Mesenchymal stem cell (in vitro differentiated cells and primary cell): ENCODE measurements around the gene LIN54.

Experiments
- DNase-seq: peaks from one replicate; pipeline ENCODE4 v3.0.0-alpha.2; 2013
- H2AFZ ChIP-seq: one replicate; pipeline ENCODE4 v1.6.1; 2013; ENCODE audit warnings: low read depth, mild to moderate bottlenecking, control low read depth, inconsistent platforms, low read length, moderate library complexity
- H2AK5ac ChIP-seq: 2 replicates; pipeline ENCODE4 v1.6.1; 2013; ENCODE audit warnings: low read length, moderate library complexity, mild to moderate bottlenecking, inconsistent platforms; ENCODE audit not compliant: severe bottlenecking
- H2BK120ac ChIP-seq: one replicate; pipeline ENCODE4 v1.6.1; 2013; ENCODE audit warnings: low read depth, mild to moderate bottlenecking, inconsistent platforms, low read length, moderate library complexity
- H2BK12ac ChIP-seq, 2 experiments: one replicate each; pipeline ENCODE4 v1.6.1; 2013; ENCODE audit warnings: inconsistent platforms in 2 of 2, low read length in 2 of 2, mild to moderate bottlenecking in 2 of 2, moderate library complexity in 2 of 2, control low read depth in 1 of 2
- H2BK15ac ChIP-seq: one replicate; pipeline ENCODE4 v1.6.1; 2013; ENCODE audit warnings: mild to moderate bottlenecking, low read depth, inconsistent platforms; ENCODE audit not compliant: poor library complexity, severe bottlenecking
- H2BK5ac ChIP-seq: 2 replicates; pipeline ENCODE4 v1.6.1; 2013; ENCODE audit warnings: low read depth, mild to moderate bottlenecking, low read length, control low read depth, inconsistent platforms; ENCODE audit not compliant: poor library complexity, severe bottlenecking
- H3K14ac ChIP-seq, 2 experiments: one replicate each; pipeline ENCODE4 v1.6.1; 2013; ENCODE audit warnings: inconsistent platforms in 2 of 2, low read length in 2 of 2, control low read depth in 1 of 2, mild to moderate bottlenecking in 1 of 2, moderate library complexity in 1 of 2
- H3K18ac ChIP-seq, 2 experiments: one replicate each; pipeline ENCODE4 v1.6.1; 2013; ENCODE audit warnings: inconsistent platforms in 2 of 2, low read length in 2 of 2, control low read depth in 1 of 2, low read depth in 1 of 2, mild to moderate bottlenecking in 1 of 2
- H3K23ac ChIP-seq, 2 experiments: one replicate each; pipeline ENCODE4 v1.6.1; 2013; ENCODE audit warnings: inconsistent platforms in 2 of 2, low read length in 2 of 2, mild to moderate bottlenecking in 2 of 2, moderate library complexity in 2 of 2, control low read depth in 1 of 2
- H3K27ac ChIP-seq: 2 replicates; pipeline ENCODE4 v1.5.1; 2013; ENCODE audit warnings: mild to moderate bottlenecking, moderate library complexity, low read length, control low read depth, inconsistent platforms; ENCODE audit not compliant: poor library complexity, severe bottlenecking
- H3K27me3 ChIP-seq, 2 experiments: 2 replicates each; pipeline versions ENCODE4 v1.6.1 to v1.7.0; 2013; ENCODE audit warnings: low read length in 2 of 2, mild to moderate bottlenecking in 2 of 2, moderate library complexity in 2 of 2, control low read depth in 1 of 2, inconsistent platforms in 1 of 2; ENCODE audit not compliant: control insufficient read depth in 1 of 2, insufficient read depth in 1 of 2
- H3K36me3 ChIP-seq, 2 experiments: 2 replicates each; pipeline versions ENCODE4 v1.6.1 to v1.7.0; 2013; ENCODE audit warnings: low read length in 2 of 2, control low read depth in 1 of 2, inconsistent platforms in 1 of 2, low read depth in 1 of 2, mild to moderate bottlenecking in 1 of 2; ENCODE audit not compliant: insufficient read depth in 2 of 2, control insufficient read depth in 1 of 2
- H3K4ac ChIP-seq, 2 experiments: one replicate each; pipeline ENCODE4 v1.6.1; 2013; ENCODE audit warnings: inconsistent platforms in 2 of 2, low read length in 2 of 2, mild to moderate bottlenecking in 2 of 2, moderate library complexity in 2 of 2, control low read depth in 1 of 2, low read depth in 1 of 2
- H3K4me1 ChIP-seq: 2 replicates; pipeline ENCODE4 v1.6.1; 2013; ENCODE audit warnings: low read depth, low read length, control low read depth; ENCODE audit not compliant: control insufficient read depth, insufficient read depth
- H3K4me2 ChIP-seq: 2 replicates; pipeline ENCODE4 v1.6.1; 2013; ENCODE audit warnings: low read length, mild to moderate bottlenecking, inconsistent platforms; ENCODE audit not compliant: poor library complexity, severe bottlenecking
- H3K4me3 ChIP-seq, 2 experiments: 2 replicates each; pipeline versions ENCODE4 v1.5.1 to v1.7.0; 2013; ENCODE audit warnings: low read length in 2 of 2, mild to moderate bottlenecking in 2 of 2, control low read depth in 1 of 2, low read depth in 1 of 2; ENCODE audit not compliant: insufficient read depth in 1 of 2
- H3K79me1 ChIP-seq: replicated peaks from 2 replicates; pipeline ENCODE4 v1.6.1; 2013; ENCODE audit warnings: mild to moderate bottlenecking, control low read depth, low read length, inconsistent platforms; ENCODE audit not compliant: poor library complexity, severe bottlenecking
- H3K9ac ChIP-seq: 2 replicates; pipeline ENCODE4 v1.7.0; 2013; ENCODE audit warnings: mild to moderate bottlenecking, low read length, moderate library complexity
- H3K9me3 ChIP-seq: 2 replicates; pipeline ENCODE4 v1.7.0; 2013; ENCODE audit warnings: mild to moderate bottlenecking, low read length; ENCODE audit not compliant: control insufficient read depth
- H4K8ac ChIP-seq: one replicate; pipeline ENCODE4 v1.6.1; 2013; ENCODE audit warnings: inconsistent platforms, mild to moderate bottlenecking, low read length, moderate library complexity
- H4K91ac ChIP-seq: one replicate; pipeline ENCODE4 v1.6.1; 2013; ENCODE audit warnings: mild to moderate bottlenecking, low read length, inconsistent platforms
- WGBS: methylation state at CpG from one replicate; pipeline ENCODE4 v1.1.7; 2013; ENCODE audit warnings: mixed read lengths; 5-methylcytosine and 5-hydroxymethylcytosine counted together

Gene LIN54

DNA sequence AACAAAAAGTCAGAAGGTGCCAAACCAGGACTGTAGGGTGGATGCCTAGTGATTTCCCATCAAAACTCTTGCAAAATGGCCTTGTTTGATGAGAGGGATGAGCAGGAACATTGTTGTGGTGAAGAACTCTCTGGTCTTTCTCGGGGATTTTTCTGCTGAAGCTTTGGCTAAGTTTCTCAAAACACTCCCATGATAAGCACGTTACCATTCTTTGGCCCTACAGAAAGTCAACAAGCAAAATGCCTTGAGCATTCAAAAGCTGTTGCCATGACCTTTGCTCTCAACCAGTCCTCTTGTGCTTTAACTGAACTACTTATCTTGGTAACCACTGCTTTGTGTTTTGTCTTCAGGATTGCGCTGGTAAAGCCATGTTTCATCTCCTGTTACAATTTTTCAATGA is 116.7 kb downstream of the LIN54 start:
- H3K27ac ChIP-seq, result no peak overlapping the region
- no peak overlapping the region for H2BK15ac ChIP-seq
- H2AK5ac ChIP-seq, result no peak overlapping the region
- DNase-seq, result no peak
- H2BK120ac ChIP-seq, result no peak overlapping the region
- H3K18ac ChIP-seq, result no peak overlapping the region
- no peaks in the 10 kb centered on the region for H3K4me1 ChIP-seq
- H3K4ac ChIP-seq, result no peak overlapping the region
- H3K36me3 ChIP-seq, result peaks cover 6 to 43% of the 10 kb centered on the region in 2 experiments
- H3K9ac ChIP-seq, result no peak overlapping the region
- no peak overlapping the region for H2BK12ac ChIP-seq
- no peak overlapping the region for H3K23ac ChIP-seq
- H4K91ac ChIP-seq, result no peak overlapping the region
- H2BK5ac ChIP-seq, result no peak overlapping the region
- no peaks in the 10 kb centered on the region for H3K27me3 ChIP-seq
- H3K14ac ChIP-seq, result no peak overlapping the region
- WGBS, result 92% methylated on average over 3 of the region's 3 CpGs
- no peak overlapping the region for H4K8ac ChIP-seq
- H2AFZ ChIP-seq, result no peak overlapping the region
- peaks cover 5% of the 10 kb centered on the region for H3K79me1 ChIP-seq
- no peaks in the 10 kb centered on the region for H3K9me3 ChIP-seq
- no peak overlapping the region for H3K4me3 ChIP-seq
- no peak overlapping the region for H3K4me2 ChIP-seq

DNA sequence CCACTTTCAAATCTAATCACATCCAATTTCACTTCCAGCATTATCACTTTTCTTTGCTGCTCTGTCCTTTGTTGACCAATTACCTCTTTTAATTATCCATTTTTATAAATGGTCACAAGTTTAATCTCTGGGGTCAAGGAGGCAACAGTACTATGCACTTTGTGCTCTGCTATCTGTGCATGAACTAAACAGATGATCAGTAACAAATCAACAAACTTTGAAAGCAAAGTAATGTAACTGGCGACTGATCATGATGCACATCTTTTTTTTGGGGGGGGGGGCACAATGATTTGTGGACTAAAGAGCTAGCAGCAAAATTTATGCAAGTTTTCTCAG is 118.2 kb downstream of the LIN54 start:
- Histone ChIP-seq H3K27me3 (no peaks in the 10 kb centered on the region), H3K18ac (no peak overlapping the region), H3K4me3 (no peak overlapping the region), H3K14ac (no peak overlapping the region), H2BK15ac (no peak overlapping the region), H3K4ac (no peak overlapping the region), H3K23ac (no peak overlapping the region), H3K36me3 (peaks cover 9 to 41% of the 10 kb centered on the region in 2 experiments), H4K8ac (no peak overlapping the region), H3K79me1 (peaks cover 5% of the 10 kb centered on the region), H2BK12ac (no peak overlapping the region), H4K91ac (no peak overlapping the region), H3K4me2 (no peak overlapping the region), H2BK5ac (no peak overlapping the region), H3K27ac (no peak overlapping the region), H3K9me3 (no peaks in the 10 kb centered on the region), H2AK5ac (no peak overlapping the region), H2AFZ (no peak overlapping the region), H3K9ac (peak overlapping the region; percentile 100), H3K4me1 (peaks cover 1% of the 10 kb centered on the region), H2BK120ac (no peak overlapping the region)
- 50% methylated on average over 1 of the region's 1 CpG for WGBS
- no peak for DNase-seq

- no peak overlapping the region for H2BK5ac ChIP-seq
- H3K4me2 ChIP-seq, result peak overlapping the region; percentile 82
- peak; percentile 55 for DNase-seq
- no peak overlapping the region for H2BK120ac ChIP-seq
- H2AFZ ChIP-seq, result no peak overlapping the region
- no peaks in the 10 kb centered on the region for H3K27me3 ChIP-seq
- H3K9ac ChIP-seq, result peak overlapping the region; percentile 100
- H3K36me3 ChIP-seq, result peaks cover 9 to 36% of the 10 kb centered on the region in 2 experiments
- H3K4me1 ChIP-seq, result peaks cover 1% of the 10 kb centered on the region
- H3K9me3 ChIP-seq, result no peaks in the 10 kb centered on the region
- no peak overlapping the region for H3K23ac ChIP-seq
- H4K8ac ChIP-seq, result no peak overlapping the region
- WGBS, result 58% methylated on average over 4 of the region's 7 CpGs
- peak overlapping the region in 1 of 2 experiments; percentile 85 for H3K4ac ChIP-seq
- H3K14ac ChIP-seq, result no peak overlapping the region
- peak overlapping the region in 1 of 2 experiments; percentile 94 for H3K4me3 ChIP-seq
- no peak overlapping the region for H3K18ac ChIP-seq
- peaks cover 5% of the 10 kb centered on the region for H3K79me1 ChIP-seq
- H2BK12ac ChIP-seq, result no peak overlapping the region
- H4K91ac ChIP-seq, result no peak overlapping the region
- H3K27ac ChIP-seq, result peak overlapping the region; percentile 97
- no peak overlapping the region for H2AK5ac ChIP-seq
- H2BK15ac ChIP-seq, result no peak overlapping the region
Observed at GRCh38 chr4:82891707-82892466, 118.7 kb downstream of the LIN54 start.

DNA sequence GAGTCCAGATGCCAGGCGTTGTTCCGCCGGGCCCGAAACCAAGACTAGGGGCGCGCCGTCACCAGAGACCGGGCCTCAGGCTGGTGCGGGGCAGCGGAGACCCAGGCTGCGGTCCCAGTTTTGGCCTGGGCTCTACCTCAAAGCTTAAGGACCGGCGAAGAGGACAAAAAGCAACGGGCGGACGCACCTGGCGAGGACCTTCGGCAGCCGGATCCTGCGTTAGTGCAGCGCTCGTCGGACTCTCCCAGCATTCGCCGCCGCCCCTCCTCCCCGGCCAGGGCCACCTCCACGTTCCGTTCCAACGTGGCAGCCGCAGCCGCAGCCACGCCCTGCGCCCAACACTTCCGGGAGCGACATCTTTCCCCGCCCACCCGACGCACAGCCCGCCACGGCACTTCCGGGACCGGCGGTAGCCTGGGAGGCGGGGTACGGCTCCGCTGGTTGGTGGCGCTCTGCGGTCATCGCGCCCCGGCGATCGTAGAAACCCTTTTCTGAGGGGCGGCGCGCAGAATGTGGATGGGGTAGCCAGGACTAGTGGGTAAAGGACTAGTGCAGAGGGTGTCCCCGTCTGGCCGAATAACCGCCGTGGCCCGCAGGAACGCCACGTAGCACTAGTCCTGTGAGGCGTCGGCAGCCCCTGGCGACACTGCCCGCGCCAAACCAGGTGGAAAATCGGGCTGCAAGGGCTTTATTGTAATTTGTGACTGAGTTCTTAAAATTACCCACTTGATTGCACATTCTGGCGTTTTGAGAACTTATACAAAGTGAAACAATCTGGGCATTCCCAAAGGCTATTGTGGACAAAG is 119.5 kb downstream of the LIN54 start, which contains the start of gene SEC31A:
TSS of gene SEC31A (minus strand) at position 253 of the 806 bp plus-strand sequence. CDS start 9,217 bp downstream, outside the sequence.
- Histone ChIP-seq H3K9me3 (no peaks in the 10 kb centered on the region), H2AK5ac (peak within 1 kb of the TSS; percentile 97), H3K4me1 (peaks cover 1% of the 10 kb centered on the region), H3K18ac (peak within 1 kb of the TSS; percentile 85 to 99), H3K4me2 (peak within 1 kb of the TSS; percentile 82), H2BK5ac (peak within 1 kb of the TSS; percentile 84), H3K79me1 (peaks cover 5% of the 10 kb centered on the region), H3K27ac (peak within 1 kb of the TSS; percentile 97), H4K91ac (peak within 1 kb of the TSS; percentile 88), H2BK120ac (peak within 1 kb of the TSS; percentile 65), H3K14ac (peak within 1 kb of the TSS in 1 of 2 experiments; percentile 98), H4K8ac (peak within 1 kb of the TSS; percentile 96), H3K27me3 (no peaks in the 10 kb centered on the region), H3K23ac (peak within 1 kb of the TSS in 1 of 2 experiments; percentile 94), H3K4ac (peak within 1 kb of the TSS; percentile 99 to 100), H3K36me3 (peaks cover 9 to 31% of the 10 kb centered on the region in 2 experiments), H2BK15ac (peak within 1 kb of the TSS; percentile 91), H2AFZ (peak within 1 kb of the TSS; percentile 98), H3K4me3 (peak within 1 kb of the TSS; percentile 78 to 94), H3K9ac (peak within 1 kb of the TSS; percentile 100), H2BK12ac (peak within 1 kb of the TSS in 1 of 2 experiments; percentile 74)
- peak; percentile 97 for DNase-seq
- WGBS, result under 1% methylated on average over 65 of the region's 71 CpGs
